H1 (cell line): ENCODE measurements around the gene DIS3L. TPM values are rescaled to one million over a fixed set of nuclear protein-coding genes. Genes with fewer than 3 reads are reported as not detected.

Source experiments
- CTCF ChIA-PET: fragments of 300-600 bp; sonication (Branson Sonifier 250); formaldehyde crosslinking; loops from one replicate; lab custom pipeline; 2021; ENCODE audit not compliant: partially characterized antibody; lab: Charles Lee
- POLR2A ChIA-PET: fragments of 300-600 bp; sonication (Branson Sonifier 250); formaldehyde crosslinking; loops from one replicate; lab custom pipeline; 2021; ENCODE audit warnings: inconsistent platforms; ENCODE audit not compliant: partially characterized antibody; lab: Charles Lee
- DNase-seq, 2 experiments: peaks; one replicate each; pipeline versions ENCODE4 v3.0.0 to v3.0.0-alpha.2; 2010 to 2022; ENCODE audit warnings: low spot score in 2 of 2, low read depth in 1 of 2, mixed read lengths in 1 of 2
- FAIRE-seq: peaks from 2 replicates; lab custom pipeline; 2011; peaks lifted over from hg19 to GRCh38; lab: Jason Lieb, UNC
- H2AFZ ChIP-seq: 2 replicates; pipeline ENCODE4 v1.8.1; 2012; ENCODE audit warnings: low read length, inconsistent platforms
- H2AK5ac ChIP-seq: 2 replicates; pipeline ENCODE4 v1.6.1; 2013; ENCODE audit warnings: low read depth, low read length
- H2BK120ac ChIP-seq: replicated peaks from 2 replicates; pipeline ENCODE3; 2013; ENCODE audit warnings: low read depth, low read length, inconsistent platforms
- H2BK12ac ChIP-seq: 2 replicates; pipeline ENCODE4 v1.6.1; 2013; ENCODE audit warnings: low read depth, low read length
- H2BK15ac ChIP-seq: 2 replicates; pipeline ENCODE4 v1.6.1; 2013; ENCODE audit warnings: low read length
- H2BK20ac ChIP-seq: 2 replicates; pipeline ENCODE4 v1.6.1; 2013; ENCODE audit warnings: low read length
- H2BK5ac ChIP-seq: 2 replicates; pipeline ENCODE4 v1.6.1; 2013; ENCODE audit warnings: low read depth, low read length
- H3K14ac ChIP-seq: 2 replicates; pipeline ENCODE4 v1.6.1; 2013; ENCODE audit warnings: inconsistent platforms; ENCODE audit not compliant: insufficient read length
- H3K18ac ChIP-seq: 2 replicates; pipeline ENCODE4 v1.6.1; 2013; ENCODE audit warnings: low read length; ENCODE audit errors: extremely low read depth
- H3K23ac ChIP-seq: 2 replicates; pipeline ENCODE4 v1.6.1; 2013; ENCODE audit warnings: inconsistent platforms; ENCODE audit not compliant: insufficient read length
- H3K23me2 ChIP-seq: 2 replicates; pipeline ENCODE4 v1.6.1; 2013; ENCODE audit warnings: low read depth, low read length
- H3K27ac ChIP-seq: 2 replicates; pipeline ENCODE4 v1.6.1; 2011; ENCODE audit warnings: low read depth, low read length, inconsistent platforms
- H3K27me3 ChIP-seq, 4 experiments: replicated peaks in 1 of 4; 1 replicate in 1 of 4; 2 replicates in 3 of 4; pipeline versions ENCODE4 v1.6.1 to v1.8.1; 2011 to 2013; ENCODE audit warnings: low read length in 3 of 4, mild to moderate bottlenecking in 3 of 4, inconsistent platforms in 2 of 4, mixed read lengths in 2 of 4, moderate library complexity in 1 of 4; ENCODE audit not compliant: control insufficient read depth in 3 of 4, insufficient read depth in 3 of 4; ENCODE audit errors: extremely low read depth in 1 of 4
- H3K36me3 ChIP-seq, 4 experiments: 2 replicates each; pipeline versions ENCODE4 v1.6.1 to v1.8.1; 2011 to 2013; ENCODE audit warnings: mild to moderate bottlenecking in 4 of 4, low read length in 3 of 4, moderate library complexity in 2 of 4, control low read depth in 1 of 4, inconsistent platforms in 1 of 4; ENCODE audit not compliant: insufficient read depth in 4 of 4, control insufficient read depth in 2 of 4
- H3K4ac ChIP-seq: replicated peaks from 2 replicates; pipeline ENCODE3; 2013; ENCODE audit warnings: low read length, low read depth, mixed read lengths, inconsistent platforms; ENCODE audit not compliant: insufficient read length
- H3K4me1 ChIP-seq, 4 experiments: replicated peaks in 1 of 4; 1 replicate in 1 of 4; 2 replicates in 3 of 4; pipeline versions ENCODE4 v1.6.1 to v1.8.1; 2011 to 2013; ENCODE audit warnings: low read length in 3 of 4, inconsistent platforms in 2 of 4, mixed read lengths in 1 of 4; ENCODE audit not compliant: insufficient read depth in 4 of 4, control insufficient read depth in 3 of 4
- H3K4me2 ChIP-seq, 2 experiments: 2 replicates each; pipeline versions ENCODE4 v1.6.1 to v1.8.1; 2011 to 2013; ENCODE audit warnings: low read depth in 2 of 2, low read length in 2 of 2, control low read depth in 1 of 2, inconsistent platforms in 1 of 2, mild to moderate bottlenecking in 1 of 2; ENCODE audit not compliant: insufficient read depth in 1 of 2
- H3K4me3 ChIP-seq, 4 experiments: fragments of 200-600, 300-600 bp in 1 of 4; sonication (generic), shearing (Covaris generic), sonication (Bioruptor Twin) in 1 of 4; 2 replicates each; pipeline versions ENCODE4 v1.5.1 to v1.8.1; 2011 to 2016; ENCODE audit warnings: low read length in 4 of 4, low read depth in 3 of 4, control low read depth in 2 of 4, inconsistent platforms in 2 of 4, mild to moderate bottlenecking in 2 of 4, mixed read lengths in 1 of 4, moderate library complexity in 1 of 4; ENCODE audit not compliant: insufficient read depth in 2 of 4; ENCODE audit errors: extremely low read depth in 1 of 4
- H3K56ac ChIP-seq: replicated peaks from 2 replicates; pipeline ENCODE3; 2013; ENCODE audit warnings: low read depth, mild to moderate bottlenecking, mixed read lengths, low read length, inconsistent platforms; ENCODE audit not compliant: insufficient read length
- H3K79me1 ChIP-seq: 2 replicates; pipeline ENCODE4 v1.6.1; 2013; ENCODE audit warnings: low read depth, low read length, control low read depth
- H3K79me2 ChIP-seq, 2 experiments: 2 replicates each; pipeline versions ENCODE4 v1.6.1 to v1.8.1; 2012 to 2013; ENCODE audit warnings: low read length in 2 of 2, mild to moderate bottlenecking in 2 of 2, inconsistent platforms in 1 of 2; ENCODE audit not compliant: insufficient read depth in 2 of 2, control insufficient read depth in 1 of 2
- H3K9ac ChIP-seq, 4 experiments: replicated peaks in 1 of 4; 1 replicate in 1 of 4; 2 replicates in 3 of 4; pipeline versions ENCODE4 v1.6.1 to v1.8.1; 2011 to 2013; ENCODE audit warnings: low read depth in 3 of 4, low read length in 3 of 4, control low read depth in 2 of 4, mild to moderate bottlenecking in 2 of 4, moderate library complexity in 2 of 4, inconsistent platforms in 1 of 4; ENCODE audit errors: extremely low read depth in 1 of 4
- H3K9me3 ChIP-seq, 2 experiments: 2 replicates each; pipeline versions ENCODE4 v1.6.1 to v1.8.1; 2012 to 2013; ENCODE audit warnings: mild to moderate bottlenecking in 2 of 2, moderate library complexity in 2 of 2, control low read depth in 1 of 2, inconsistent platforms in 1 of 2, low read depth in 1 of 2, low read length in 1 of 2, mixed read lengths in 1 of 2; ENCODE audit not compliant: insufficient read depth in 2 of 2
- H4K20me1 ChIP-seq, 2 experiments: replicated peaks in 1 of 2; 2 replicates each; pipeline versions ENCODE3 to v1.8.1; 2011 to 2013; ENCODE audit warnings: inconsistent platforms in 2 of 2, low read length in 2 of 2, mild to moderate bottlenecking in 1 of 2; ENCODE audit not compliant: insufficient read depth in 2 of 2, control insufficient read depth in 1 of 2
- H4K5ac ChIP-seq: 2 replicates; pipeline ENCODE4 v1.6.1; 2013; ENCODE audit warnings: low read length, low read depth, mixed read lengths, inconsistent platforms; ENCODE audit not compliant: insufficient read length
- H4K8ac ChIP-seq: 2 replicates; pipeline ENCODE4 v1.8.0; 2013; ENCODE audit warnings: mild to moderate bottlenecking, moderate library complexity, low read length, inconsistent platforms; ENCODE audit not compliant: insufficient read depth; ENCODE audit errors: extremely low read depth
- H4K91ac ChIP-seq: replicated peaks from 2 replicates; pipeline ENCODE3; 2013; ENCODE audit warnings: low read length, mixed read lengths, inconsistent platforms; ENCODE audit not compliant: insufficient read length
- ASH2L ChIP-seq: fragments of 200-600, 300-600 bp; sonication (generic); IDR thresholded peaks from one replicate; pipeline ENCODE4 v1.7.1; 2017; ENCODE audit warnings: low read length
- ATF2 ChIP-seq: IDR thresholded peaks from 2 replicates; pipeline ENCODE4 v1.6.1; 2012; ENCODE audit warnings: low read length, inconsistent platforms
- CEBPB ChIP-seq: IDR thresholded peaks from 2 replicates; pipeline ENCODE4 v1.6.1; 2012; ENCODE audit warnings: low read depth, low read length
- CREB1 ChIP-seq: IDR thresholded peaks from 2 replicates; pipeline ENCODE4 v1.6.1; 2012; ENCODE audit warnings: inconsistent platforms
- EP300 ChIP-seq, 2 experiments: IDR thresholded peaks; 1 replicate in 1 of 2; 2 replicates in 1 of 2; pipeline ENCODE4 v1.6.1; 2011 to 2012; ENCODE audit warnings: low read depth in 2 of 2, low read length in 2 of 2, mild to moderate bottlenecking in 2 of 2, borderline replicate concordance in 1 of 2, inconsistent platforms in 1 of 2, moderate library complexity in 1 of 2
- FOSL1 ChIP-seq: IDR thresholded peaks from 2 replicates; pipeline ENCODE4 v1.6.1; 2011; ENCODE audit warnings: mild to moderate bottlenecking, low read depth, low read length, moderate library complexity; ENCODE audit not compliant: insufficient read depth
- JUN ChIP-seq: IDR thresholded peaks from 2 replicates; pipeline ENCODE4 v1.6.1; 2011; ENCODE audit warnings: low read depth, mild to moderate bottlenecking, improper control_type of control experiment, low read length
- NRF1 ChIP-seq: IDR thresholded peaks from 2 replicates; pipeline ENCODE4 v1.6.1; 2011; ENCODE audit warnings: mild to moderate bottlenecking, low read depth, low read length, improper control_type of control experiment
- RAD21 ChIP-seq, 2 experiments: IDR thresholded peaks in 1 of 2; conservative IDR thresholded peaks in 1 of 2; 2 replicates each; pipeline ENCODE4 v1.6.1; 2011; ENCODE audit warnings: low read depth in 2 of 2, low read length in 2 of 2, improper control_type of control experiment in 1 of 2, inconsistent platforms in 1 of 2, mild to moderate bottlenecking in 1 of 2, moderate library complexity in 1 of 2
- SP2 ChIP-seq: IDR thresholded peaks from 2 replicates; pipeline ENCODE4 v1.6.1; 2012; ENCODE audit warnings: mild to moderate bottlenecking, low read length, inconsistent platforms
- SRF ChIP-seq: IDR thresholded peaks from 2 replicates; pipeline ENCODE4 v1.6.1; 2011; ENCODE audit warnings: mild to moderate bottlenecking, low read depth, low read length, moderate library complexity
- WGBS, 2 experiments: shearing (Covaris generic) in 1 of 2; methylation state at CpG; one replicate each; pipeline versions ENCODE4 v1.1.6 to v1.1.7; 2013 to 2015; ENCODE audit warnings: low lambda C conversion rate in 2 of 2, mixed read lengths in 2 of 2, inconsistent platforms in 1 of 2, low coverage in 1 of 2, missing lambda C conversion rate in 1 of 2; ENCODE audit not compliant: insufficient replicate concordance in 2 of 2, insufficient coverage in 1 of 2, insufficient read length in 1 of 2; ENCODE audit errors: extremely low coverage in 1 of 2, missing lambda C conversion rate in 1 of 2; 5-methylcytosine and 5-hydroxymethylcytosine counted together
- polyA plus RNA-seq, 7 experiments: library from polyadenylated mRNA; depleted of rRNA in 3 of 7; stranded (reverse) in 5 of 7; unstranded in 2 of 7; fragments of >200 nt in 5 of 7; fragments of 200-250 nt in 2 of 7; gene quantifications; 1 replicate in 5 of 7; 2 replicates in 1 of 7; 4 replicates in 1 of 7; pipeline versions ENCODE4 v1.2.1 to v1.2.3, GENCODE V29; 2011 to 2013; ENCODE audit warnings: missing spikeins in 2 of 7, mixed read lengths in 2 of 7
- total RNA-seq: library from RNA; stranded (reverse); fragmentation: NEBNext Ultra II Directional; extraction: Animal tissue kit (Norgen Biotek cat#: 25700); gene quantifications from 2 replicates; pipeline ENCODE4 v1.2.1, GENCODE V29; 2021
- TF ChIP-seq, protein P1 (sequence below): IDR thresholded peaks from 2 replicates; pipeline ENCODE4 v1.6.1; 2011; ENCODE audit warnings: low read length, improper control_type of control experiment

DIS3L gene
- total and polyA plus RNA-seq, 2 of the 8 experiments (the other 6 are each of a cell fraction or from before 2014, with no cell fraction given) = 8.7 to 25.0 TPM

DNA sequence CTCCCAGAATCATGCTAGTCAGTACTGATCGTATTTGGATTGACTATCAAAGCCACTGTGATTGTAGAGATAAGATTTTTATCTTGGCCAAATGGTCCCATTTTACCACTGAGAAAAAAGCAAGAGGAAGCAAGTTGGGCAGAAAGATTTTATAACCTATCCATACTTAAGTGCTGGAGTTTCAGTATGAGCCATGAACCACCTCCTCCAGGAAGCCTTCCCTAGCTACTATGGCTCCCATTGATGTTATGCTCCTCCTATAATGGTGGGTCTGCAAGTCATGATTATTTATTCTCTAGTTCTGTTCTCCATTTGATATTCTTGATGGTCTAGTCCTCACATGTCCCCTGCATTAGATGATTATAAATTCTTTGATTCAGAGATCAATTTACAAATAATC lies 46.4 kb upstream of the DIS3L start:
- Histone ChIP-seq H2BK12ac (no peak overlapping the region), H3K23me2 (peaks cover 3% of the 10 kb centered on the region; the same call in 1 of the 2 replicates), H2BK20ac (no peak overlapping the region), H4K5ac (no peak overlapping the region), H3K9ac (no peak overlapping the region), H2AK5ac (no peak overlapping the region), H3K27me3 (peaks cover 4 to 20% (median 18%) of the 10 kb centered on the region in 4 experiments), H4K8ac (no peak overlapping the region), H3K27ac (no peak overlapping the region), H3K79me1 (no peaks in the 10 kb centered on the region), H2BK5ac (no peak overlapping the region), H3K9me3 (no peaks in the 10 kb centered on the region), H3K4me1 (peaks cover 7 to 18% (median 13%) of the 10 kb centered on the region in 4 experiments), H3K4ac (no peak overlapping the region), H2BK120ac (no peak overlapping the region), H3K56ac (no peak overlapping the region), H3K18ac (no peak overlapping the region), H3K79me2 (no peaks in the 10 kb centered on the region), H3K4me3 (no peak overlapping the region), H4K91ac (no peak overlapping the region), H3K23ac (no peak overlapping the region), H4K20me1 (no peaks in the 10 kb centered on the region), H2BK15ac (no peak overlapping the region), H3K36me3 (no peaks in the 10 kb centered on the region), H3K4me2 (no peak overlapping the region), H3K14ac (no peak overlapping the region), H2AFZ (no peak overlapping the region)
- ChIA-PET CTCF (interaction anchor here (0.6 to 5.9 kb wide), 3 partner anchors 8 to 57 kb away, joined by 3 to 31 read pairs (median 6); no protein-coding TSS in a partner anchor), POLR2A (no interaction called here)
- WGBS, 2 experiments = 100% methylated on average over 1 of the region's 1 CpG; no CpG with 5 or more reads in 1 of the 2 experiments
- FAIRE-seq (no peak), DNase-seq (no peak)
- TF ChIP-seq RAD21 (IDR thresholded peaks at IDR 0.05 in 1 of 2, conservative IDR thresholded peaks at IDR 0.05 in 1 of 2; ENCODE audit: low read depth in 2 of 2, low read length in 2 of 2) (no peak), ASH2L (no peak), SRF (no peak), NRF1 (no peak), JUN (no peak), CREB1 (no peak), SP2 (no peak), FOSL1 (no peak), EP300 (IDR thresholded peaks at IDR 0.05; ENCODE audit: borderline replicate concordance in 1 of 2, low read depth in 2 of 2, low read length in 2 of 2) (no peak), ATF2 (no peak), CEBPB (no peak)
- TF ChIP-seq, protein P1, sequence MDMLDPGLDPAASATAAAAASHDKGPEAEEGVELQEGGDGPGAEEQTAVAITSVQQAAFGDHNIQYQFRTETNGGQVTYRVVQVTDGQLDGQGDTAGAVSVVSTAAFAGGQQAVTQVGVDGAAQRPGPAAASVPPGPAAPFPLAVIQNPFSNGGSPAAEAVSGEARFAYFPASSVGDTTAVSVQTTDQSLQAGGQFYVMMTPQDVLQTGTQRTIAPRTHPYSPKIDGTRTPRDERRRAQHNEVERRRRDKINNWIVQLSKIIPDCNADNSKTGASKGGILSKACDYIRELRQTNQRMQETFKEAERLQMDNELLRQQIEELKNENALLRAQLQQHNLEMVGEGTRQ = no peak
